GM19328 (cell line): ENCODE measurements around the gene BRIP1.

Experiments used
- ATAC-seq: cut with Tn5 transposase; IDR thresholded peaks from one replicate; pipeline ENCODE4 v1.9.1; 2021; ENCODE audit warnings: mild to moderate bottlenecking, moderate library complexity; ENCODE audit not compliant: unreplicated experiment

BRIP1 gene

DNA sequence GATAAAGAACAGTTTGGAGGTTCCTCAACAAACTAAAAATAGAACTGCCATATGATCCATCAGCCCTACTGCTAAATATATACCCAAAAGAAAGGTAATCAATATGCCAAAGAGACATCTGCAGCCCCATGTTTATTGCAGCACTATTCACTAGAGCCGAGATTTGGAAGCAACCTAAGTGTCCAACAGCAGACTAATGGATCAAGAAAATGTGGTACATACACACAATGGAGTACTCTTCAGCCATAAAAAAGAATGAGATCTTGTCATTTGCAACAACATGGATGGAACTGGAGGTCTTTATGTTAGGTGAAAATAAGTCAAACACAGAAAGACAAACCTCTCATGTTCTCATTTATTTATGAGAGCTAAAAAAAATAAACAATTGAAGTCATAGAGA lies 223.5 kb downstream of the BRIP1 start:
- no peak for ATAC-seq

DNA sequence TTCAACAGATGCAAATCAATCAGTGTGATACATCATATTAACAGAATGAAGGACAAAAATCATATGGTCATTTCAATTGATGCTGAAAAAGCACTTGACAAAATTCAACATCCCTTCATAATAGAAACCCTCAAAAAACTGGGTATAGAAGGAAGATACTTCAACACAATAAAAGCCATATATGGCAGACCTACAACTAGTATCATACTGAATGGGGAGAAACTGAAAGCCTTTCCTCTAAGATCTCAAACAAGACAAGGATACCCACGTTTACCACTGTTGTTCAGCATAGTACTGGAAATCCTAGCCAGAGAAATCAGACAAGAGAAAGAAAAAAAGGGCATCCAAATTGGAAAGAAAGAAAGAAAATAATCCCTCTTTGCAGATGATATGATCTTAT lies 225.2 kb downstream of the BRIP1 start:
- ATAC-seq = no peak

DNA sequence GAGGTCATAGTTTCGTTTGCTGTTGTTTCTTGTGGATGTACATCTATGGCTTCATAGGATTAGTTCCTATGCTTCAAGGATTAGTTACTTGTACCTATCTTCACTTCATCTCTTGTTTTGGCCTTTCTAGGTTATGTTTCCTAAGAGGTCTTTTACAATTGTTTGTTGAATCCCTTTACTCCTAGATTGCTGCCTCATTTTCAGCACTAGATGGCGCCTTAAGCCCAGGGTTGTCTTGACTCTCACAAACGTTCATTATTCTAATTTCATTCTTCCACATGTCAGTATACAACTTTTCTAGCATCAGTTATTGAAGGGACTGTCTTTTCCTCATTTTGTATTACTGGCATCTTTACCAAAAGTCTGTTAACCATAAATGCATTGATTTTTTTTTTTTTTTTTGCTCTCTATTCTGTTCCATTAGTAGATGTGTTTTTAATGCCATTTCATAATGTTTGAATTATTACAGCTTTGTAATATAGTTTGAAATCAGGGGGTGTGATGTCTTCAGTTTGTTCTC lies 227.4 kb downstream of the BRIP1 start:
- ATAC-seq = no peak

DNA sequence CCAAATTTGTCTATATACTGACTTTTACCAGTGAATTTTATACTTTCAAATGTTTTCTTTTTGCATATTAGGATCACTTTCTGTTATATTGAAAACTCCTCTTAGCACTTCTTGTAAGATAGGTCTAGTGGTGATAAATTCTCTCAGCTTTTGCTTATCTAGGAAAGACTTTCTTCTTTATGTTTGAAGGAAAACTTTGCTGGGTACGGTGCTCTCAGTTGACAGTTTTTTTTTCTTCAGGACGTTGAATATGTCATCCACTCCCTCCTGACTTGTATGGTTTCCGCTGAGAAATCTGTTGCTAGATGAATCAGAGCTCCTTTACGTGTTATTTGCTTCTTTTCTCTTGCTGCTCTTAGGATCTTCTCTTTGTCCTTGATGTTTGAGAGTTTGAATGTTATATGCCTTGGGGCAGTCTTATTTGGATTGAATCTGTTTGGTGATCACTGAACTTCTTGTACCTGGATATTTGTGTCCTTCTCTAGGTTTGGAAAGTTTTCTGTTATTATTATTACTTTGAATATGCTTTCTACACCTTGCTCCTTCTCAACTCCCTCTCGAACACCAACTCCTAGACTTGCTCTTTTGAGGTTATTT lies 228.3 kb downstream of the BRIP1 start:
- no peak for ATAC-seq

DNA sequence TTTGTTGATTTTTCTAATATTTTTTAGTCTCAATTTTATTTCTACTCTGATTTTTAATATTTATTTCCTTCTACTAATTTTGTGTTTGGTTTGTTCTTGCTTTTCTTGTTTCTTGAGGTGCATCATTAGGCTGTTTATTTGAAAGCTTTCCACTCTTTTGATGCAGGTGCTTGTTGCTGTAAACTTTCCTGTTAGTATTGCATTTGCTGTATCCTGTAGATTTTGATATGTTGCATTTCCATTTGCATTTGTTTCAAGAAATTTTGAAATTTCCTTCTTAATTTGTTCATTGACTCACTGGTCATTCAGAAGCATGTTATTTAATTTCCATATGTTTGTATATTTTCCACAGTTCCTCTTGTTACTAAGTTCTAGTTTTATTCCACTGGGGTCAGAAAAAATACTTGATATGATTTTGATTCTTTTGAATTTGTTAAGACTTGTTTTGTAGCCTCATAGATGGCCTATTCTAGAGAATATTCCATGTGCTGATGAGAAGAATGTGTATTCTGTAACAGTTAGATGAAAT lies 229.3 kb downstream of the BRIP1 start:
- ATAC-seq = no peak

DNA sequence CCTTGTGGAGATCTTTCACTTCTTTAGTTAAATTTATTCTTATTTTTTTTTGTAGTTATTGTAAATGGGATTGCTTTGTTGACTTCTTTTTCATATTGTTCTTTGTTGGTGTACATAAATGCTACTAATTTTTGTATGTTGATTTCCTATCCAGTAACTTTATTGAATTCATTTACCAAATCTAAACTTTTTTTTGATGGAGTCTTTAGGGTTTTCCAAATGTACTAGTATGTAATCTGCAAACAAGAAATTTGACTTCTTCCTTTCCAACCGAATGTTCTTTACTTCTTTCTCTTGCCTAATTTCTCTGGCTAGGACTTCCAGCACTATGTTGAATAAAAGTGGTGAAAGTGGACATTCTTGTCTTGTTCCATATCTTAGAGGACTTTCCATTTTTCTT lies 230.5 kb downstream of the BRIP1 start:
- no peak for ATAC-seq

DNA sequence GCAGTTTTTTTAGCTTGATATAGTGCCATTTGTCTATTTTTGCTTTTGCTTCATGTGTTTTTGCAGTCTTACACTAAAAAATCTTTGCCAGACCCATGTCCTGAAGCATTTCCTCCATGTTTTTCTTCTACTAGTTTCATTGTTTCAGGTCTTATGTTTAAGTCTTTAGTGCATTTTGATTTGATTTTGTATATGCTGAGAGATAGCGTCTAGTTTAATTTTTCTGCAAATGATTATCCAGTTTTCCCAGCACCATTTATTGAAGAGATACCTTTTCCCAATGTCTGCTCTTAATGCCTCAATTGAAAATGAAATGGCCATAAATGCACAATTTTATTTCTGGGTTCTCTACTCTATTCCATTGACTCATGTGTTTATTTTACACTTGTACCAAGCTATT lies 231.5 kb downstream of the BRIP1 start:
- no peak for ATAC-seq
